PC-3 (cell line): ENCODE results near the gene AFF3. TPM values are rescaled to one million over a fixed set of nuclear protein-coding genes. Genes with fewer than 3 reads are reported as not detected.
"Not testable (repeated sequence)": the region's sequence is repeated elsewhere in the genome, so short reads cannot be mapped to it uniquely, and the experiment has no call there.

Experiments used
- ATAC-seq: fragments of 200-7000 bp; cut with Tn5 transposase; 2 replicates; pipeline ENCODE4 v1.9.1; 2020; ENCODE audit warnings: mild to moderate bottlenecking, moderate library complexity
- BruUV-seq: library from RNA; stranded (reverse); fragments of 400-500 nt; replicated peaks from 2 replicates; lab custom pipeline; 2021; lab: Mats Ljungman, UMichigan
- CTCF ChIA-PET: fragments of 300-600 bp; sonication (Branson Sonifier 250); formaldehyde crosslinking; loops from one replicate; lab custom pipeline; 2022; ENCODE audit warnings: antibody characterized with exemption; lab: Charles Lee
- POLR2A ChIA-PET: fragments of 300-600 bp; sonication (Branson Sonifier 250); formaldehyde crosslinking; loops from one replicate; lab custom pipeline; 2022; ENCODE audit warnings: antibody characterized with exemption; ENCODE audit not compliant: unreplicated experiment; lab: Charles Lee
- DNase-seq: peaks from one replicate; pipeline ENCODE4 v3.0.0-alpha.2; 2015
- H2AFZ ChIP-seq: fragments of 300-600 bp; sonication (generic); 2 replicates; pipeline ENCODE4 v1.6.0; 2016; ENCODE audit warnings: antibody characterized with exemption, low read length
- H3F3A ChIP-seq: fragments of 300-600 bp; sonication (generic); one replicate; pipeline ENCODE4 v1.6.0; 2017; ENCODE audit warnings: antibody characterized with exemption, low read length, control low read depth, mild to moderate bottlenecking; ENCODE audit not compliant: unreplicated experiment
- H3K27ac ChIP-seq: fragments of 300-600 bp; sonication (generic); 2 replicates; pipeline ENCODE4 v1.5.1; 2016; ENCODE audit warnings: mild to moderate bottlenecking, low read length
- H3K27me3 ChIP-seq: fragments of 300-600 bp; sonication (generic); 2 replicates; pipeline ENCODE4 v1.6.1; 2016; ENCODE audit warnings: low read length, mixed read lengths
- H3K36me3 ChIP-seq: fragments of 300-600 bp; sonication (generic); 2 replicates; pipeline ENCODE4 v1.6.1; 2016; ENCODE audit warnings: low read depth, mixed run types, low read length, mixed read lengths
- H3K4me1 ChIP-seq: fragments of 300-600 bp; sonication (generic); 2 replicates; pipeline ENCODE4 v1.5.1; 2016; ENCODE audit warnings: low read length; ENCODE audit not compliant: insufficient read depth
- H3K4me2 ChIP-seq: fragments of 300-600 bp; sonication (generic); 2 replicates; pipeline ENCODE4 v1.6.0; 2016; ENCODE audit warnings: low read length
- H3K4me3 ChIP-seq: fragments of 300-600 bp; sonication (generic); 2 replicates; pipeline ENCODE4 v1.5.1; 2016; ENCODE audit warnings: mild to moderate bottlenecking, low read length, mixed read lengths
- H3K79me2 ChIP-seq: fragments of 300-600 bp; sonication (generic); 2 replicates; pipeline ENCODE4 v1.6.1; 2017; ENCODE audit warnings: low read length, mixed read lengths
- H3K9ac ChIP-seq: fragments of 300-600 bp; sonication (generic); 2 replicates; pipeline ENCODE4 v1.6.0; 2016; ENCODE audit warnings: mild to moderate bottlenecking, low read length
- H3K9me2 ChIP-seq: fragments of 300-600 bp; sonication (generic); replicated peaks from 2 replicates; pipeline ENCODE4 v1.6.1; 2016; ENCODE audit warnings: mixed run types, low read length, mixed read lengths
- H3K9me3 ChIP-seq: fragments of 300-600 bp; sonication (generic); 2 replicates; pipeline ENCODE4 v1.6.1; 2016; ENCODE audit warnings: low read length, mixed read lengths
- H4K20me1 ChIP-seq: fragments of 300-600 bp; sonication (generic); 2 replicates; pipeline ENCODE4 v1.6.1; 2016; ENCODE audit warnings: low read length, mixed read lengths
- intact Hi-C: fragments of 100-400 bp; cut with micrococcal nuclease; formaldehyde crosslinking; loops from 2 replicates; pipeline ENCODE4 v1.9.0; 2023
- total RNA-seq: library from RNA; depleted of rRNA; stranded (reverse); fragments of >200 nt; gene quantifications from 2 replicates; pipeline ENCODE4 v1.2.3, GENCODE V29; 2014

Gene AFF3
- total RNA-seq, 1 experiment from 2014 or later: 0.04 TPM

DNA sequence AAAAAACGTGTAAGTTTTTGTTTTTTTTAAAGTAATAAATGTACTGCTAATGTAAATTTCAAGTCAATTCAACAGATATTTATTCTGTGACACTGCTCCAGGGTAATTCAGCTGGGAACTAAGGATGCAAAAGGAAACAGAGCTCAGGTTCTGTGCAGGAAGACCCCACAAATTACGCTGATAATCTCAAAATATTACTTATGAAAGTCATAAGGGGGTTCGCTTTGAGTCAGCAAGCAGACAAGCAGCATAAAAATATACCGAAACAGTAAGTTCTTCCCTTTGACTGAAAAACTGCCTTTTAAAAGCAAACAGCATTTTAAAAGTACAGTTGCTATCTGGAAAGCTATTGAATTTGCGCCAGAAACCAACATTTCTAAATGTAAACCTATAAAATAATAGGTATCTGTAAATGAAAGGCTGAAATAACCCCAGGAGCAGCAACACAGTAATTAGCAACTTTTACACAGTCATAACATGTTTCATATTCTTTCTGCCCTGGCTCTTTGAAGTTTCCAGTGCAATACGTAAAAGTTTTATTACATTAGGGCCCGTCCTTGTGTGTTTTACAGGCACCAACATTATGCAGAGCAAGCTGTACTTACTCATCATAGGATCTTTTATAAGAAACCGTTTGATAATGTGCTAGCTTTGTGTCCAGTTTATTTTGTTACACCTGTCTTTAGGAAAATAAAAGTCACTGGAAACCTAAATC lies 39.8 kb downstream of the AFF3 start:
- H3K9me3 ChIP-seq, BruUV-seq: not testable (repeated sequence)

GRCh38 chr2:100098855-100099254 lies 43.5 kb downstream of the AFF3 start:
- H3K4me3 ChIP-seq, H3K4me1 ChIP-seq, H3K27ac ChIP-seq, H3K9ac ChIP-seq, H3K9me3 ChIP-seq, H3K27me3 ChIP-seq, ATAC-seq, H3K36me3 ChIP-seq, H4K20me1 ChIP-seq, POLR2A ChIA-PET, H3K9me2 ChIP-seq, H2AFZ ChIP-seq, H3K4me2 ChIP-seq, CTCF ChIA-PET, intact Hi-C loops, H3K79me2 ChIP-seq, H3F3A ChIP-seq, DNase-seq, BruUV-seq: not testable (repeated sequence)

More for the DNA sequence above, 39.8 kb downstream of the AFF3 start:
- H3K4me3 ChIP-seq, H3K9ac ChIP-seq, H3K27ac ChIP-seq, H3K79me2 ChIP-seq, H4K20me1 ChIP-seq, intact Hi-C loops, H3K4me2 ChIP-seq, H3K36me3 ChIP-seq, H3K4me1 ChIP-seq, ATAC-seq, CTCF ChIA-PET, H3K9me2 ChIP-seq, DNase-seq, H2AFZ ChIP-seq, H3F3A ChIP-seq, POLR2A ChIA-PET: not testable (repeated sequence)
- H3K27me3 ChIP-seq: peaks cover 26% of the 10 kb centered on the region

GRCh38 chr2:100097611-100098294 lies 44.6 kb downstream of the AFF3 start:
- not testable (repeated sequence) for H3K9ac ChIP-seq

DNA sequence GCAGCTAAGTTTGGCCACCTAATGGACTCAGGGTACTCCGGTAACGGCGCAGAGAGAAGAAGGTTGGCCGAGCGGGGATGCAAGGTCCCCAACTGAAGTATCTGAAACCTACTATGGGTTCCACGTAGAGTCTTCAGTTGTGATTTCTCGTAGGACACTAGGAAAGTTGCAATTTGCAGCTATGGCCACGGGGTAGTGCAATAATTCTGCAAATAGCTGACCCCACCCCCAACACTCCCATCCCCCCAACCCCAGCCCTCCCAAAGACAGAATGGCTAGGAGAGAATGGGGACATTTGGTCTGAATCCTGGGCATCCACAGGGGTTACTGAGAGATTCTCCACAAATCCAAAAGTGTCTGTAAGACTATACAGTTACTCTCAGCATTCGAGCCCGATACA lies 46.5 kb downstream of the AFF3 start:
- H4K20me1 ChIP-seq, H3K9me2 ChIP-seq, intact Hi-C loops, DNase-seq, ATAC-seq, H3K9ac ChIP-seq, H3K4me1 ChIP-seq, H3K27me3 ChIP-seq, H3K27ac ChIP-seq, POLR2A ChIA-PET, H3K9me3 ChIP-seq, CTCF ChIA-PET, H3K4me2 ChIP-seq, H3K79me2 ChIP-seq, H3K36me3 ChIP-seq, H3K4me3 ChIP-seq, BruUV-seq, H2AFZ ChIP-seq, H3F3A ChIP-seq: not testable (repeated sequence)

More at GRCh38 chr2:100097611-100098294, 44.6 kb downstream of the AFF3 start:
- H2AFZ ChIP-seq, ATAC-seq, H3K9me3 ChIP-seq, H3K36me3 ChIP-seq, H3F3A ChIP-seq, BruUV-seq, H3K4me1 ChIP-seq, H4K20me1 ChIP-seq, POLR2A ChIA-PET, H3K4me2 ChIP-seq, H3K9me2 ChIP-seq, CTCF ChIA-PET, DNase-seq, H3K27me3 ChIP-seq, H3K79me2 ChIP-seq, intact Hi-C loops, H3K4me3 ChIP-seq, H3K27ac ChIP-seq: not testable (repeated sequence)

DNA sequence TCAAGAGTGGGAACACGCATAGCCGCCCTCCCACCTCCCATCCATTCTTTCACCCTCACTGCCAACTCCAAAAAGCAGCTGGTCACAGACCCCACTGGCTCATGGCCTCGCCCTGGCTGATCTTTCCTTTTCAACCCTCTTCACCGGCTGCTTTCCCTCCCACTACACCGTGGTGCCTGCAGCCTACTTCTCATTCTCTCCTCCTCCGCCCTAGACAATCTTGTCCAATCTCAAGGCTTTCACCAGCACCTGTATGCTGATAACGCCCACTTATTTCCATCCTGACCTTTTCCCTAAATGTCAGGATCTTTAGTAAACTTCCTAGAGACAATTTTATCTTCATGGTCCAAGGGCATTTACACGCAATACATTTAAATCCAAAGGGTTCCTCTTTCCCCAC lies 50.6 kb downstream of the AFF3 start:
- ATAC-seq, POLR2A ChIA-PET, H3K79me2 ChIP-seq, CTCF ChIA-PET, H3K27me3 ChIP-seq, H3K9me3 ChIP-seq, BruUV-seq, H3F3A ChIP-seq, H3K4me1 ChIP-seq, DNase-seq, H4K20me1 ChIP-seq, H3K4me2 ChIP-seq, H3K9me2 ChIP-seq, H3K4me3 ChIP-seq, intact Hi-C loops, H2AFZ ChIP-seq, H3K27ac ChIP-seq, H3K9ac ChIP-seq, H3K36me3 ChIP-seq: not testable (repeated sequence)

DNA sequence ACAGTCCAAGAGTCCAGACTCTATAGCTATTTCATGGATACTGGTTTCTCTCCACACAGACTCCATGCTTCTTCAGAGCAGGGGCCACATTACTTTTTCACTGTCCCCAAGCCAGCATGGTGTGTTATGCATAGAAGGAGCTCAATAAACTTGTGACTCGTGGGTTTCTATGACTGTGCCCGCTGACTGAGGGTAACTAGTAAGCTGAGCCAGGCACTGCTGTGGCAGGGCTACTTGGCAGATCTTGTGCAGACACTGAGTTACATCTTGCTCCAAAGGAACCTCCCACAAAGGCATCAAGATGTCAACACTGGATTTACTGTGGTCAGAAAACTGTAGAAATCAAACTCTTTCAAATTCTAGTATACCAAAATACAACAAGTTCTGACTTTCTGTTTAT lies 56.6 kb downstream of the AFF3 start:
- H2AFZ ChIP-seq, DNase-seq, H3K4me1 ChIP-seq, H3K9me2 ChIP-seq, H3F3A ChIP-seq, H3K79me2 ChIP-seq, POLR2A ChIA-PET, H4K20me1 ChIP-seq, intact Hi-C loops, H3K36me3 ChIP-seq, CTCF ChIA-PET, H3K9me3 ChIP-seq, H3K27ac ChIP-seq, H3K27me3 ChIP-seq, H3K9ac ChIP-seq, BruUV-seq, H3K4me3 ChIP-seq, H3K4me2 ChIP-seq, ATAC-seq: not testable (repeated sequence)
